Colon (tissue), 2 donors: ENCODE data around the gene MRPS17.
"Not testable (repeated sequence)": the region's sequence is repeated elsewhere in the genome, so short reads cannot be mapped to it uniquely, and the experiment has no call there.

Experiments used
- FAIRE-seq: peaks from 2 replicates; lab custom pipeline; 2012; peaks lifted over from hg19 to GRCh38; lab: Jason Lieb, UNC
- donor health status: control.
- donor health status: control.

The MRPS17 gene

DNA sequence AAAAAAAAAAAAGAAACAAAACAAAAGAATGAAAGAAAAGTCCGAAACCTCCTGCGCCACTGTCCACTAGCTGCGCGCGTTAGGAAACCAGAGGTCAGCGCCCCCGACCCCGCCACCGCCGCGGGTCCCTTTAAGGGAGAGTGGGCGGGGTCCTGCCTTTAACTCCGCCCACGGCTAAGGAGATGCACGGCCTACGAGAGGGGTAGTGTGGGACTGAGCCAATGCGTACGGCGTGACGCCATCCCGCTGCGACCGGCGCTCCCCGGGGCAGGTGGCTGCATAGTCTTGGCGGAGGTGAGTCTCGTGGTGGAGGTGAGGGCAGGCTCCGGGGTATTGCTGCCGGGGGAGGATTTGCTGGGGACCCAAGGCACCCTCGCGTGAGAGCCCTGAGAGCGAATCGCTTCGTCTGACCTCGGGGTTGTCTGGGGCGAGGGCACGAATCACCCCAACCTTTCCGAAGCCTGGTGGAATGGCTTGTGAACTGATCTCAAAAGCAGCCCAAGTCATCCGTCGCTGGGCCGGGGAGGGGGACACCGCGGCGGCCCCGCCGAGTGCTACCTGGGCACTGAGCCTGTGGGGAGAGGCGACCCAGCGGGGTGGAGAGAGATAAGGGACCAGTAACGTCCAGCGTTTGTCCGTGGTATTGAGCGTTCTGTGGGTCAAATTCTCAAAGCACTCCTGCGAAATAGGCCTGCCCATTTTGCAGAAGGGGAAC lies at the start of gene MRPS17:
MRPS17 (plus strand) TSS at position 241 of the 715 bp plus-strand sequence. CDS start 1,319 bp downstream, outside the sequence.
- FAIRE-seq = no peak

DNA sequence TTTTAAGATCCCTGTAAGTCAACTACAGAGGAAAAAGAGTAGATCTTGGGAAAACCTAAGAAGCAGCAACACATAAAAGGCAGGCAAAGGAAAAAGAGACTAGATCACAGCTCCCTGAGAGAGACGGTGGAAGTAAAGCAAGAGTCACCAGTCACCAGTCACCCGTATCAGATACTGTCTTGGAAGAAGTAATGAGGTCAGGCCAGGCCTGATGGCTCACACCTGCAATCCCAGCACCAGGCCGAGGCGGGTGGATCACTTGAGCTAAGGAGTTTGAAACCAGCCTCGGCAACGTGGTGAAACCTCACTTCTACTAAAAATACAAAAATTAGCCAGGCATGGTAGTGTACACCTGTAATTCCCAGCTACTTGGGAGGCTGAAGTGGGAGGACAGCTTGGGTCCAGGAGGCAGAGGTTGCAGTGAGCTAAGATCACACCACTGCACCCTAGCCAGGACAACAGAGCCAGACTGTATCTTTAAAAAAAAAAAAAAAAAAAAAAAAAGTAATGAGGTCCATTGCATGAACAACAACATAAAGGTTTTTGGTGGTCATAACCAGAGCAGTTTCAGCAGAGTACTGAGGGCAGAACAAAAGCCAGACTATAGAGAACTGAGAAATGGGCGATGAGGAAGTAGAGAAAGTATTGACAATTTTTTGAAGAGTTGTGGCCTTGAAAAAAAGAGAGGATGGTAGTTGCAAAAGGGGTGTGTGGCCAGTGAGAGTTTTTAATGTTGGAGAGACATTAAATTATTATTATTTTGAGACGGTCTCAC lies 47.5 kb upstream of the MRPS17 start:
- FAIRE-seq = no peak

DNA sequence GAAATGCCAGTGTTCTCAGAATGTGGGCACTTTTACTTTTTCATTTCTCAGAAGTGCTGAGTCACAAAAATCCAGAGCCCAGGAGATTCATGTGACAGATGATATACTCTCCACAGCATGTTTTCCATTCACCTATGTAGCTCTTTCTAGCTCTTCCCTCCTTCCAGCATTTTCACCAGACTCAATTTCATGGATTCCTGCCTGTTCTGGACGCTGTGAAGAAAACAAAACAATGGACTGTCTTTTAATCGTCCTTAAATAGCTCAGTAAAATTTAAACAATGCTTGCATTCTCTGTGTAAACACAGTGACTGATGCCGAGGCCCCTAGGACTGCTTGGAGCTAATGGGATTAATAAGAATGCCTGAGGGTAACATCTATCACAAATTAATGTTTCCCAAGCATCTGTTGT lies 38.9 kb upstream of the MRPS17 start:
- FAIRE-seq = no peak

DNA sequence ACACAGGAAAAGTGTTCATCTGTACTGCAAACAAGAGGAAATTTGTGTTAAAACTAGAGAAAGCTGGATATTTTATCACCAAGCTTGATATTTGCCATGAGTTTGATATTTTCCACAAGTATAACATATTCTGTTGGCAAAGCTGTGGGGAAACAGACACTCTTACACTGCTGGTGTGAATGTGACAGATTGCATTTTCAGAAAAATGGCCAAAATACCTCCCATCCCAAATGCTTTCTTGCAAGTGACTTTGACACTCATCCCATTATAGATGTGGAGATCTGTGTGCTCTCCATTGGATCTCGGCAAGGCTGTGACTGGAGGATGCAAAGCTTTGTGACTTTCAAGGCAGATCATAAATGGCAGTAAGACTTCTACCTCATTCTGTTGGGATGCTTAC lies 33.9 kb upstream of the MRPS17 start:
- no peak for FAIRE-seq

DNA sequence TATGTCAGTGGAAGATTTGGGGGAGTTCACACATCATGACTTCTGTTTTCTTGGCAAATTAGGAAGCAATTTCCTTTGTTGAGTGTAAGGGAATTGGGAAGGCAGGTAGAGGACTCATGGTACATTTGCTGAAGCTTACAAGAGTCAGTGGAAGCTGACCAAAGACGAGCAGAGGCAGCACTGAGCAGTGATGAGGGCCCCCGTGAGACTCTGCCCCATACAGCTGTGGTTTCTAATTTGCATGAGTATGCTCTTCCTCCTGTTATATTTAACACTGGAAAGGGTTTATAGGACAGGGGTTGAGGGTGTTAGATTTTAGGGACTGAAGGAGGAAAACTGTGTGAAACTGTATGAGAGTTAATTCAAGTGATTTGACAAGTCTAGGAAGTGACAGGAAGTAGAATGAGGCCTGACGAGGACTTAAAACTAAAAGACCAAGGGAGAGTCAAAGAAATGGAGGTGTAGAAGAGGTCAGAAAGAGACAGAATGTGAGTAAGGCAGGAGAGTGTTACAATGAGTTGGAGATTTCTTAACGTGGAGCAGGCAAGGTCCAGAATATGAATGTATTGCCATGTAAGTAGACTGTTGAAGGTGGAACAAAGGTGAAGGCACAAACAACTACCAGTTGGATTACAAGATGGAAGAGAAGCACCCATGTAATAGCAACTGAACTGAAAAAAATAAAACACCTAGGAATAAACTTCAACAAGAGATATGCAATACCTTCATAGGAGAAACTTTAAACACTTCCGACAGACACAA lies 23.5 kb upstream of the MRPS17 start:
- no peak for FAIRE-seq

DNA sequence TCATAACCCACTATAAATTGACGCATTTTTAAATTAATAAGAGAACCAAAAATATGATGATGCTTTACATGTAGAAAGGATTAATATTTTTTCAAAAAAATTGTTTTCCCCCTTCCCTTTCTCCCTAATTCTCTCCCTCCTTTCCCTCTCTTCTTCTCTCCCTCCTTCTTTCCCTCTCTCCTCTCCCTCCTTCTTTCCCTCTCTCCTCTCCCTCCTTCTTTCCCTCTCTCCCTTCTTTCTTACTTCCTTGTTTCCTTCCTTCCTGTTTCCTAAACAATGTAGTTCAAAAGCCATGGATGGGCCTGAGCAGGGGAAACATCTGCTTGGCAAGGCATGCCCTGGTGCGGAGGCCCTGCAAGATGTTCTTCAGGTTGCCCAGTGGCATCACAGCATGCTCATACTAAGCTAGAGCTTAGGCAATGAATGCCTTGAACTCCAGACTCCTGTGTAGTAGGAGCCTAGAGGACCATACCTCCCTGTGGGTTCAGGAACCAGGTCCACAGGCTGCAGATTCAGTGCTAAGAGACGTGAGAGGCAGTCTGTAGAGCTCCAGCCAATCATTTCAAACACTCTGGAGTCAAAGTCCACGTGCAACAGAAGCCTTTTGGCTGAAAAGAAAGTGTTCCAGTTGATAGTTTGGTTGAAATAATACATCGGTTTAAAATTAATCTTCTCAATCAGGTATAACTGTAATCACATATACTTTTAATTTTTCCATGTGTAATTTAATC lies 20.1 kb upstream of the MRPS17 start:
- no peak for FAIRE-seq

DNA sequence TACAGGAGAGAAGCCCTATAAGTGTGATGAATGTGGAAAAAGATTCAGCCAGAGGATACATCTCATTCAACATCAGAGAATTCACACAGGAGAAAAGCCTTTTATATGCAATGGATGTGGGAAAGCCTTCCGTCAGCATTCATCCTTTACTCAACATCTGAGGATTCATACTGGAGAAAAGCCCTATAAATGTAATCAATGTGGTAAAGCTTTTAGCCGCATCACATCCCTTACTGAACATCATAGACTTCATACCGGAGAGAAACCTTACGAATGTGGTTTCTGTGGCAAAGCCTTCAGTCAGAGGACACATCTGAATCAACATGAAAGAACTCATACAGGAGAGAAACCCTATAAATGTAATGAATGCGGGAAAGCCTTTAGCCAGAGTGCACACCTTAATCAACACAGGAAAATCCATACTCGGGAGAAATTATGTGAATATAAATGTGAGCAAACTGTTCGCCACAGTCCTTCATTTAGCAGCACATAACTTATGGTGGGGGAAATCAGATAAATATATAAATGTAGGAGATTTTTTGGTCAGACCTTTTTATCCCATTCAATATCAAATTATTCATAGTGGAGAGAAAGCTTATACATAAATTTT lies 12.1 kb upstream of the MRPS17 start:
- FAIRE-seq = no peak

DNA sequence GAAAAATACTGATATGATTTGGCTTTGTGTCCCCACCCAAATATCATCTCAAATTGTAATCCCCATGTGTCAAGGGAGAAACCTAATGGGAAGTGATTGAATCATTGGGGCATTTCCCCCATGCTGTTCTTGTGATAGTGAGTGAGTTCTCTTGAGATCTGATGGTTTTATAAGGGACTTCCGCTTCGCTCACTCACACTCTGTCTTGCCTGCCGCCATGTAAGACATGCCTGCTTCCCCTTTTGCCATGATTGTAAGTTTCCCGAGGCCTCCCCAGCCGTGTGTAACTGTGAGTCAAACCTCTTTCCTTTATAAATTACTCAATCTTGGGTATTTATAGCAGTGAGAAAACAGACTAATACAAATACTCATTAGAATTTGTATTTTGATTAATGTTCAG lies 5.1 kb upstream of the MRPS17 start:
- FAIRE-seq = no peak

DNA sequence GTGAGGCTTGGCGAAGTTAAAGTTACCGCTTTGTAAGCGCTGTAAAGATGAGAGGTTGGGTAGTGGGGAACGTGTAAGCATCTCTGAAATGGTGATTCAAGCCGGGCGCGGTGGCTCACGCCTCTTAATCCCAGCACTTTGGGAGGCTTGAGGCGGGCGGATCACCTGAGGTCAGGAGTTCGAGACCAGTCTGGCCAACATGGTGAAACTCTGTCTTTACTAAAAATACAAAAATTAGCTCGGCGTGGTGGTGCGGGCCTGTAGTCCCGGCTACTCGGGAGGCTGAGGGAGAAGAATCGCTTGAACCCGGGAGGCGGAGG lies 635 bp downstream of the MRPS17 start:
- not testable (repeated sequence) for FAIRE-seq

DNA sequence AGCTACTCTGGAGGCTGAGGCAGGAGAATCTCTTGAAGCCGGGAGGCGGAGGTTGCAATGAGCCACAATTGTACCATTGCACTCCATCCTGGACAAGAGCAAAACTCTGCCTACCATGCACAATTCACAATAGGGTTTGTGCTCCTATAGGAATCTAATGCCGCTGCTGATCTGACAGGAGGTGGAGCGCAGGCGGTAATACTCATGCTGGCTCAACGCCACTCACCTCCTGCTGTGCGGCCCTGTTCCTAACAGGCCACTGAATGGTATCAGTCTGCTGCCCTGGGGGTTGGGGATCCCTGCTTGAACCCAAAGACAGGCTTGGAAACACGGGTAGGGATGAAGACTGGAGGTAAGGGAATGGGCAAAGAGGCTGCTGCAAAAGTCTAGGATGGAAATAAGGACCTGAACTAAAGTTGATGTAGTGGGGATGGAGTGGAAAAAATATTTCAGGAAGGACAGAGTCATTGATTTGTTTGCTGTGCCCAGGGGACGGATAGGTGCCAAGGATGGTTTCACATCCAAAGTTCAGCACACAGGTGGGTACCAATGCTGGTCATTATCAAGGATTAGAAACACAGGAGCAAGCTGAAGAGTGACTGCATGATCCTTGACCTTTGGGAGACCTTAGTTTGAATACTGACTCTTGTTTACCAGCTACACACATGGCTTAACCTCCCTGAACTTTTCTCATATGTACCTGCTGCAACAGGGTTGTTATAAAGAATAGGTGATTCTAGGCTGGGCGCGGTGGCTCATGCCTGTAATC lies 2.2 kb downstream of the MRPS17 start:
- no peak for FAIRE-seq

DNA sequence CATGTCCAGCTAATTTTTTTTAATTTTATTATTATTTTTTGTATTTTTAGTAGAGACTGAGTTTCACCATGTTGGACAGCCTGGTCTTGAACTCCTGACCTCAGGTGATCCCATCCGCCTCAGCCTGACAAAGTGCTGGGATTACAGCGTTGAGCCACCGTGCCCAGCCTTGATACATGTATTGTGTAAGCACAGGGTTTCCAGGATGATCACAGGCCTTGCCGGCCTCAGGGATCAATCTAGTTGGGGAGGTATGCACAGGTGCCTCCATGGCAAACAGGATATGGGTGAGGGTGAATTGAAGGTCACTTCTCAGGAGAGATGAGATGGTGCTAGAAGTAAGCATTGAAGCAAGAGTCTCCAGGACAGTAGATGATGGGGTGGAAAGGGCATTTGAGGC lies 5.5 kb downstream of the MRPS17 start:
- no peak for FAIRE-seq

DNA sequence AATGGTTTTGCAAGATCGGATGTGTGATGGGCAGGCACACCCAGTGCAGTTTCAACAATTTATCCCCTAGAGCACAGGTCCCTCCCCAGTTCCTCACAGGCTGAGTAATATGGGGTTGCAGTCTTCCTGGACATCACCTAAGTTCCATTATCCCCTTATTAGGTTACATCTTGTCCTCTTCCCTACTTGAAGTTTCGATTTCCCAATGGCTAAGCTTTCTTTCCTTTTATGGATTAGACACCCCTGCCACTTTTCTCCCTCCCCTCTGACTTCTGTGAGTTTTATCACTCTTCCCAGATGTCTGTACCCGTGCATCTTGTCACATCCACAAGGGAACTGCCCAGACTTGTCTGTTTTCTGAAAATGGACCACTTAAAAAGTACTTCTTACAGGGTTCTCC lies 10.3 kb downstream of the MRPS17 start:
- no peak for FAIRE-seq

DNA sequence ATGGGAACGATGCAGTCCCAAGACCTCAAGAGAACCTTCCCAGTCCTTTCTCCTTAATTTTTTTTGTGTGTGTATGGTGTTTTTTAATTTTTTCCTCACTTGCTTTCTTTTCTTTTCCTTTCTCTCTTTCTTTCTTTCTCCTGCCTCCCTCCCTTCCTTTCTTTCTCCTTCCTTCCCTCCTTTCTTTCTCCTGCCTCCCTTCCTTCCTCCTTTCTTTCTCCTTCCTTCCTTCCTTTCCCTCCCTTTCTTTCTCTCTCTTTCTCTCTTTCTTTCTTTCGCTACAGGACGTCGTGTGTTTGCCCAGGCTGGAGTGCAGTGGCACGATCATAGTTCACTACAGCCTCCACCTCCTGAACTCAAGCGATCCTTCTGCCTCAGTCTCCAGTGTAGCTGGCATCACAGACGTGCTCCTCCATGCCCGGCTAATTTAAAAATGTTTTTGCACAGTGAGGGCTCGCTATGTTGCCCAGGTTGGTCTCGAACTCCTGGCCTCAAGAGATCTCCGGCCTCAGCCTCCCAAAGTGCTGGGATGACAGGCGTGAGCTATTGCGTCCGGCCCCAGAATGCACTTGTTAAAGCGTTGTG lies 12.0 kb downstream of the MRPS17 start:
- no peak for FAIRE-seq

DNA sequence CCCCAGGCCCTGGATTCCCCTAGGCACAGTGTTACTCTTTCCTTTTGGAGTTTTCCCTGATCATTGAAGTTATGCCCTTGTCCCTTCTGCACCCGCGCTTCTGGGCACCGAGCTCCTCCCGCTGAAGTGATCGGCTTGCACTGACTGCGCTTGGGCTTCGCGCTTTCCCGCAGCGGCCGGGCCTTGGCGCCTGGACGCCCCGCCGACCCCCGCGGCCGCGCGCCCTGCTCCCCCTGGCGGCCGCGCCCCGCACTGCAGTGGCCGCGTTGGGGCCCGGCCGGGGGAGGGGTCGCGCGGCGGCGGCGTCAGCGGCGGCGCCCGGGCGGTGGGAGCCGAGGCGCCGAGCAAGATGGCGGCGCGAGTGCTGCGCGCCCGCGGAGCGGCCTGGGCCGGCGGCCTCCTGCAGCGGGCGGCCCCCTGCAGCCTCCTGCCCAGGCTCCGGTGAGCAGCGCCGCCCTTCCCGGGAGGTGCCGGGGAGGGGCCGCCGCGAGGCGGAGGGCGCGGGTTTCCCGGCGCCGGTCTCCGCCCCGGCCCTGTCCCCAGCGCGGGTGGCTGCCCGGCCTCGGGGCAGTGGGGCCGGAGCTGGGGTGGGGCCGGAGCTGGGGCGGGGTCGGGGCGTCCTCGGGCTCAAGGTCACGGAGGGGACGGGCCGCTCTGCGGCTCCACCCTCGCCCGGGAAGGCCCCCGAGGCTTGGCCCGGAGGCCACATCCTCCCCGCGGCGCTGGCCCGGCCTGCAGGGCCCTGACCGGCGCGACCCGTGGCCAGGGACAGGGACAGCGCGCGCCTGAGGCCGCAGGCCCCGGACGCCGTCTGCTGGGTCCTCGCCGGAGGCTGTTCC lies 12.8 kb downstream of the MRPS17 start, which contains the start of gene NIPSNAP2:
NIPSNAP2 (plus strand) TSS at position 325 of the 839 bp plus-strand sequence; CDS start at position 350, 25 bp downstream.
- FAIRE-seq = no peak

DNA sequence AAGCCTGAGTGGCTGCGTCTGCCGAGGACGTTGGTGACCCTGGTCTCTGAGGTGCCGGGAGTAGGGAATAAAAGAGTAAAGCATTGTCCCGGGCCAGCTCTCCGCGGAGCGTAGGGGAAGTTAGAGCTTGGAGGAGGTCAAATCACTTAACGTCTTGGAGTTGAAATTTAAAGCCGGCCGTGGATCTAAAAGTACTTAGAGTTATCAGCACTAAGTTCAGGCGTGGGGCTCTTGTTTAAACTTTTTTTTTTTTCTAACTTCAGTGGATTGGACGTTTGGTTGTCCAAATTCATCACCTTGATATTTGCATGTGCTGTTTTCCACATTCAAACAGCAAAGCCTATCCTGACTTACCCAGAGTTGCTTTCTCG lies 13.4 kb downstream of the MRPS17 start:
- no peak for FAIRE-seq

DNA sequence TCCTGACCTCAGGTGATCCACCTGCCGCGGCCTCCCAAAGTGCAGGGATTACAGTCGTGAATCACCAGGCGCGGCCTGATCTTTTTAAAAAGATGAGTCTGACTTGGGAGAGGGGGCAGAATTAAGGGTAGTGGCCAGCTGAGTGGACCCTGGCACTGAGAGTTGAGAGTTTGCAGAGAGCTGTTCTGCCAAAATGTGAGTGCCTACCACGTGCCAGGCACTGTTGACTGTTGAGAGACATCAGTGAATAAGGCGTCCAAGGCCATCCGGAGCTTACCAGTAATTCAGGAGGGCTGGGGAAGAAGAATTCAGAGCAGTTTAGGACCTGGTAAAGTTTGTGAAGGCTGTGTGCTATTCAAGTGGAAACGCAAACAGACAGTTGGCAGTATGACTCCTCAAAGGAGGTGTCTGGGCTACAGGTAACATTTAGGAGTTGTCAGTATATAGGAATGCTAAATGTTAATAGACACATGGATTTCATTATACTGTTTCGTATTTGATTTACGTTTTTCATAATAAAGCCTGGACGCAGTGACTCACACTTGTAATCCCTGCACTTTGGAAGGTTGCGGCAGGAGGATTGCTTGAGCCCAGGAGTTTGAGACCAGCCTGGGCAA lies 14.2 kb downstream of the MRPS17 start:
- FAIRE-seq = no peak

DNA sequence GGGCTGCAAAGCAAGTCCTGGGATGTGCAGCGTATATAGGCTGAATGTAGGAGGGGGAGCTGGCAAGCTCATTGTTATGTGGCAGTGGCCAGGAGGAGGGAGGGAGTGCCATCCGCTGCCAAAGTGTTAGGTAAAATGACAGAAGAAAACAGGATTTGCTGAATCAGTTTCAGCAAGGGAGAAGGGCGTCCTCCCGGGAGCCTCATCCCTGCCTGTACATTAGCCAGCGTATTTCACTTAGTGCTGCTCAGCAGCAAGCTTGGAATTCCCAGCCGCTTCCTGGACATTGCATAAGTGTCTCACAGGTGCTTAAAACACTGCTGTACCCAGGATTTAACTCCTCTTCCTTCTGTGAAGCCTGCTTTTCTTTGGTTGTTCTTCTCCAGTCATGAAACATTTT lies 15.2 kb downstream of the MRPS17 start:
- no peak for FAIRE-seq

DNA sequence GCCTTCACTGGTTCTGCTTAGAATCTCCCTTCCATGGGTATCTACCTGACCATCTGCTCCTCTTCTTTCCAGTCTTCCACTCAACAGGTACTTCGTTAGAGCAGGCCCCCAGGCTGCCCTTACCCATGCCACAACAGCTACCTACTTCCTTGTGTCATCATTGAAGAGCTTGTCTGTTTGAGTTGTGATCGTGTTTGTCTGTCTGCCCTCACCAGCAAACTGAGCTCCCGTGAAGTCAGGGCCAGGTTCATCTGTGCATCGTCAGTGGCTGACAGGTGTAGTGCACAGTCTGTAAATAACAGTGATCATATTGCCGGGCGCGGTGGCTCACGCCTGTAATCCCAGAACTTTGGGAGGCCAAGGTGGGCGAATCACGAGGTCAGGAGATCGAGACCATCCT lies 17.7 kb downstream of the MRPS17 start:
- no peak for FAIRE-seq

DNA sequence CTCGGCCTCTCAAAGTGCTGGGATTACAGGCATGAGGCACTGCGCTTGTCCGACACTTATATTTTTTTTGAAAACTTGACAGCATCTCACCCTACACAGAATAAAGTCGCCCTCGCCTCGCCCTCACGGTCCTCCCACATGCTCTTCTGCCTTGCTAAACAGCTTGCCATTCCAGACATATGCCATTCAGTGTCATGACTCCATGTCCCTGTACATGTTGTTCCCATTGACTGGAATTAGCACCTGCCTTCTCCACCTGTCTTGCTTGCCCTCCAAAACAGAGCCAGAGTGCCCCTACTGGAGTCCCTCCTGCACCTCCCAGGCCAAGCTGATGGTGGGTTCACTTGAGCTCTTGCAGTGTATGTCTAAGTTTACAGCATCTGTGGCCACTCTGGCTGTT lies 18.9 kb downstream of the MRPS17 start:
- FAIRE-seq = no peak
